ENCODE measurements around the gene ABL1. TPM values are rescaled to one million over a fixed set of nuclear protein-coding genes. Genes with fewer than 3 reads are reported as not detected.

Gene ABL1
- total RNA-seq, 1 experiment from 2014 or later = 9.9 TPM

- H4K20me1 ChIP-seq (ENCODE audit: insufficient read depth, low read depth, low read length) = no peaks in the 10 kb centered on the region
- no peak overlapping the region for H3K4me3 ChIP-seq (ENCODE audit: low read length)
- H3K79me2 ChIP-seq (ENCODE audit: low read length) = no peaks in the 10 kb centered on the region
- H3K9ac ChIP-seq (ENCODE audit: low read length) = no peak overlapping the region
- H3K9me3 ChIP-seq (ENCODE audit: low read length) = no peaks in the 10 kb centered on the region
- H3K4me1 ChIP-seq (ENCODE audit: low read length) = peaks cover 10% of the 10 kb centered on the region; the same call in 1 of the 2 replicates
- H3K27ac ChIP-seq (ENCODE audit: low read length) = no peak overlapping the region
- H3K36me3 ChIP-seq (ENCODE audit: insufficient read depth, low read length) = no peaks in the 10 kb centered on the region
- no peaks in the 10 kb centered on the region for H3K27me3 ChIP-seq (ENCODE audit: low read length)
- no peak overlapping the region for H3K4me2 ChIP-seq (ENCODE audit: low read depth, low read length, poor library complexity, severe bottlenecking)
- no peak overlapping the region for H2AFZ ChIP-seq (ENCODE audit: low read length)
- no peak for DNase-seq
- H3K9me2 ChIP-seq (replicated peaks; ENCODE audit: insufficient read depth, low read length) = no peaks in the 10 kb centered on the region
Observed at GRCh38 chr9:130933114-130934046, 98.3 kb downstream of the ABL1 start.

DNA sequence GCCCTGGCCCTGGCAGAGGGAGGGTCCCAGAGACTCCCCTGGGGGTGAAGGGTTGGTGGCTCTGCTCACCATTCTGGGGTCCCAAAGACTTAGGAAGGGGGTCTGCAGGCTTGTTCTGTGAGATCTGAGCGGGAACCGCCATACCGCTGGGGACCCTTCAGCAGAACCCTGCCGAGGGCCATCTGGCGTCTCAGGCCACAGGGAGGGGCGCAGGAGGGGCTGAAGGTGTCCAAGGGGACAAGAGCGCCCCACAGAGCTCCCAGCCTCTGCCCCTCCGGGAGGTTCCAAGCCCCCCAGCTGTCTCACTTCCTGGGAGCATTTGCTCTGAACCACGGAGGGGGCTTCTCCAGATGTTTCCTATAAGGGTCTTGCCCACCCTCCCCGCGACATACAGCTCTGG lies 99.2 kb downstream of the ABL1 start:
- H3K4me3 ChIP-seq (ENCODE audit: low read length) = no peak overlapping the region
- no peaks in the 10 kb centered on the region for H3K9me3 ChIP-seq (ENCODE audit: low read length)
- no peak for DNase-seq
- peaks cover 10% of the 10 kb centered on the region; the same call in 1 of the 2 replicates for H3K4me1 ChIP-seq (ENCODE audit: low read length)
- no peak overlapping the region for H3K4me2 ChIP-seq (ENCODE audit: low read depth, low read length, poor library complexity, severe bottlenecking)
- no peak overlapping the region for H2AFZ ChIP-seq (ENCODE audit: low read length)
- no peak overlapping the region for H3K27ac ChIP-seq (ENCODE audit: low read length)
- H3K9ac ChIP-seq (ENCODE audit: low read length) = no peak overlapping the region
- H3K79me2 ChIP-seq (ENCODE audit: low read length) = no peaks in the 10 kb centered on the region
- H3K9me2 ChIP-seq (replicated peaks; ENCODE audit: insufficient read depth, low read length) = no peaks in the 10 kb centered on the region
- no peaks in the 10 kb centered on the region for H3K27me3 ChIP-seq (ENCODE audit: low read length)
- H3K36me3 ChIP-seq (ENCODE audit: insufficient read depth, low read length) = no peaks in the 10 kb centered on the region
- H4K20me1 ChIP-seq (ENCODE audit: insufficient read depth, low read depth, low read length) = no peaks in the 10 kb centered on the region

- H3K9ac ChIP-seq (ENCODE audit: low read length) = no peak overlapping the region
- no peaks in the 10 kb centered on the region for H3K27me3 ChIP-seq (ENCODE audit: low read length)
- no peaks in the 10 kb centered on the region for H3K36me3 ChIP-seq (ENCODE audit: insufficient read depth, low read length)
- no peaks in the 10 kb centered on the region for H3K79me2 ChIP-seq (ENCODE audit: low read length)
- H4K20me1 ChIP-seq (ENCODE audit: insufficient read depth, low read depth, low read length) = no peaks in the 10 kb centered on the region
- H3K9me3 ChIP-seq (ENCODE audit: low read length) = no peaks in the 10 kb centered on the region
- H3K4me3 ChIP-seq (ENCODE audit: low read length) = no peak overlapping the region
- DNase-seq = no peak
- peaks cover 10% of the 10 kb centered on the region; the same call in 1 of the 2 replicates for H3K4me1 ChIP-seq (ENCODE audit: low read length)
- H2AFZ ChIP-seq (ENCODE audit: low read length) = no peak overlapping the region
- no peak overlapping the region for H3K4me2 ChIP-seq (ENCODE audit: low read depth, low read length, poor library complexity, severe bottlenecking)
- no peaks in the 10 kb centered on the region for H3K9me2 ChIP-seq (replicated peaks; ENCODE audit: insufficient read depth, low read length)
- H3K27ac ChIP-seq (ENCODE audit: low read length) = no peak overlapping the region
Observed at GRCh38 chr9:130934702-130935647, 99.9 kb downstream of the ABL1 start.

- no peak overlapping the region for H3K9ac ChIP-seq (ENCODE audit: low read length)
- no peaks in the 10 kb centered on the region for H3K9me2 ChIP-seq (replicated peaks; ENCODE audit: insufficient read depth, low read length)
- no peak overlapping the region for H3K4me2 ChIP-seq (ENCODE audit: low read depth, low read length, poor library complexity, severe bottlenecking)
- no peak overlapping the region for H2AFZ ChIP-seq (ENCODE audit: low read length)
- H4K20me1 ChIP-seq (ENCODE audit: insufficient read depth, low read depth, low read length) = no peaks in the 10 kb centered on the region
- no peak for DNase-seq
- no peak overlapping the region for H3K27ac ChIP-seq (ENCODE audit: low read length)
- H3K4me1 ChIP-seq (ENCODE audit: low read length) = peaks cover 10% of the 10 kb centered on the region; the same call in 1 of the 2 replicates
- no peaks in the 10 kb centered on the region for H3K27me3 ChIP-seq (ENCODE audit: low read length)
- H3K36me3 ChIP-seq (ENCODE audit: insufficient read depth, low read length) = no peaks in the 10 kb centered on the region
- H3K9me3 ChIP-seq (ENCODE audit: low read length) = no peaks in the 10 kb centered on the region
- no peak overlapping the region for H3K4me3 ChIP-seq (ENCODE audit: low read length)
- no peaks in the 10 kb centered on the region for H3K79me2 ChIP-seq (ENCODE audit: low read length)
Observed at GRCh38 chr9:130935648-130936271, 100.7 kb downstream of the ABL1 start.

DNA sequence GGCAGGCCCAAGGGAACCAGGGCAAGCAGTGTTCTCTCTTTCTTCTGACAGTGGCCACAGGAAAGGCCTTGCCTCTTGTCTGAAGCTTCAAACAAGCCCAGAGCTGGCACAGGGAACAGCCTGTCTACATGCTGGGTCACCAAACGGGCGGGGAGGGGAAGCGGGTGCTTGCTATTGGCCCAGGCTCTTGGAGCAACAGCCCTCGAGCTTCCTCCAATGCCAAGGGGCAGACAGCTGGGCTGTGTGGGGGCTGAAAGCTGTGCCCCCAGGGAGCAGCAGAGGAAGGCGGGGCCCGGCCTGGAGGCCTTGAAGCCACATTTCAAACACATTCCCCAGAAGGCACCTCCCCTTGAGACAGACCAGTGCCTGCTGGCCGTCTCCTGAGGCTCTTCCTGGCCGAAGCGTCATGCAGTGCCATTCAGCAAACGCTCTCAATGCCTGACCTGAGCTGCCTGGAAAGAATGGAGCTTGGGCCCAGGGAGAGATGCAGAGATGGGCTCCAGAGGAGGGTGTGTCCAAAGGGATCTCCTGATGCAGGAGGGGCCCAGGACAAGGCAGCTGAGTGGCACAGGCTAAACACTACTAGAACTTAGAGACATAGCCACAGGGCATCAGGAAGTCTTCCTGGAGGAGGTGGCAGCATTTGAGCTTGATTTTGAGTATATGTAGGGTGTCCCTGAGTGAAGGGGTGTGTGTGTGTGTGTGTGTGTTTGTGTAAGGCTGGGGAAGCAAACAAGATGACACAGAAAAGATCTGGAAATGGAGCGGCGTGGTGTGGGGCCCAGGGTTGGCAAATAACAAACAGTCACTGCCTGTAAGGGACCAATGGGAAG lies 101.4 kb downstream of the ABL1 start:
- peaks cover 8% of the 10 kb centered on the region; the same call in 1 of the 2 replicates for H3K4me1 ChIP-seq (ENCODE audit: low read length)
- peak; percentile 51 for DNase-seq
- H4K20me1 ChIP-seq (ENCODE audit: insufficient read depth, low read depth, low read length) = no peaks in the 10 kb centered on the region
- H3K27me3 ChIP-seq (ENCODE audit: low read length) = no peaks in the 10 kb centered on the region
- H3K4me3 ChIP-seq (ENCODE audit: low read length) = no peak overlapping the region
- no peak overlapping the region for H3K27ac ChIP-seq (ENCODE audit: low read length)
- no peaks in the 10 kb centered on the region for H3K9me2 ChIP-seq (replicated peaks; ENCODE audit: insufficient read depth, low read length)
- no peak overlapping the region for H2AFZ ChIP-seq (ENCODE audit: low read length)
- H3K9ac ChIP-seq (ENCODE audit: low read length) = no peak overlapping the region
- H3K79me2 ChIP-seq (ENCODE audit: low read length) = no peaks in the 10 kb centered on the region
- H3K9me3 ChIP-seq (ENCODE audit: low read length) = no peaks in the 10 kb centered on the region
- H3K36me3 ChIP-seq (ENCODE audit: insufficient read depth, low read length) = no peaks in the 10 kb centered on the region
- H3K4me2 ChIP-seq (ENCODE audit: low read depth, low read length, poor library complexity, severe bottlenecking) = no peak overlapping the region

Other genes starting within 250 kb of the ABL1 start
- 0.07 TPM in 1 of 2 replicates, not detected in the other for gene PRDM12, start 170.7 kb upstream of the ABL1 start, total RNA-seq (2014; rRNA removed; shearing (Covaris generic); ENCODE audit: low replicate concordance)
- 14.6 and 20.6 TPM in 2 replicates for gene EXOSC2, start 141.5 kb upstream of the ABL1 start, total RNA-seq (2014; rRNA removed; shearing (Covaris generic); ENCODE audit: low replicate concordance)
- not detected in 2 replicates for gene QRFP, start 61.6 kb downstream of the ABL1 start, total RNA-seq (2014; rRNA removed; shearing (Covaris generic); ENCODE audit: low replicate concordance)
- not detected in 2 replicates for gene FIBCD1, start 104.0 kb downstream of the ABL1 start, total RNA-seq (2014; rRNA removed; shearing (Covaris generic); ENCODE audit: low replicate concordance)
- not detected in 2 replicates for gene LAMC3, start 173.9 kb downstream of the ABL1 start, total RNA-seq (2014; rRNA removed; shearing (Covaris generic); ENCODE audit: low replicate concordance)